Esophagus muscularis mucosa (tissue), 3 donors: ENCODE data around the gene ACTL10.

ENCODE experiments used
- CTCF ChIP-seq, 3 experiments: fragments of 200-600 bp in 2 of 3; fragments of 450-650 bp in 1 of 3; sonication (generic) in 2 of 3; IDR thresholded peaks; one replicate each; pipeline ENCODE4 v1.5.1; 2017 to 2019; ENCODE audit warnings: antibody characterized with exemption in 3 of 3, mild to moderate bottlenecking in 2 of 3, moderate library complexity in 1 of 3
- POLR2A ChIP-seq: fragments of 450-650 bp; IDR thresholded peaks from one replicate; pipeline ENCODE4 v1.6.1; 2017; ENCODE audit warnings: antibody characterized with exemption, moderate library complexity, mild to moderate bottlenecking, low read depth
- POLR2AphosphoS5 ChIP-seq, 2 donors: sonication (generic); formaldehyde crosslinking; IDR thresholded peaks; one replicate each; pipeline ENCODE4 v1.6.1; 2017; ENCODE audit warnings: antibody characterized with exemption in 2 of 2

- no peak for TF ChIP-seq POLR2A
- no peak for TF ChIP-seq CTCF (IDR thresholded peaks at IDR 0.05)
- no peak for TF ChIP-seq POLR2AphosphoS5 (IDR thresholded peaks at IDR 0.05)
Observed at GRCh38 chr20:33693289-33693688, 26.5 kb downstream of the ACTL10 start.
